GM23338 (cell line): ENCODE results near the gene CTSF. TPM values are rescaled to one million over a fixed set of nuclear protein-coding genes. Genes with fewer than 3 reads are reported as not detected.

Experiments used
- ATAC-seq: fragments of 200-7000 bp; cut with Tn5 transposase; 3 replicates; pipeline ENCODE4 v1.9.1; 2020
- DNase-seq: peaks from one replicate; pipeline ENCODE4 v3.0.0-alpha.2; 2015; ENCODE audit warnings: low spot score
- H2AFZ ChIP-seq: fragments of 200-600 bp; sonication (generic); 2 replicates; pipeline ENCODE4 v1.8.0; 2016; ENCODE audit warnings: antibody characterized with exemption, mild to moderate bottlenecking, moderate library complexity
- H3F3A ChIP-seq: fragments of 200-600 bp; sonication (generic); replicated peaks from 2 replicates; pipeline ENCODE4 v1.8.0; 2017; ENCODE audit warnings: antibody characterized with exemption, mixed run types, low read depth
- H3K27ac ChIP-seq: fragments of 200-600 bp; sonication (generic); 2 replicates; pipeline ENCODE4 v1.6.1; 2016; ENCODE audit warnings: low read depth
- H3K27me3 ChIP-seq: fragments of 200-600 bp; sonication (generic); 2 replicates; pipeline ENCODE4 v1.8.0; 2016; ENCODE audit warnings: mild to moderate bottlenecking, mixed run types, moderate library complexity; ENCODE audit not compliant: insufficient read depth
- H3K36me3 ChIP-seq: fragments of 200-600 bp; sonication (generic); 2 replicates; pipeline ENCODE4 v1.8.0; 2016; ENCODE audit warnings: mild to moderate bottlenecking; ENCODE audit not compliant: insufficient read depth
- H3K4me1 ChIP-seq: fragments of 200-600 bp; sonication (generic); 2 replicates; pipeline ENCODE4 v1.8.0; 2016; ENCODE audit warnings: mild to moderate bottlenecking, moderate library complexity; ENCODE audit not compliant: insufficient read depth
- H3K4me2 ChIP-seq: fragments of 200-600 bp; sonication (generic); 2 replicates; pipeline ENCODE4 v1.7.1; 2017; ENCODE audit warnings: mixed run types
- H3K4me3 ChIP-seq: fragments of 200-600 bp; sonication (generic); 2 replicates; pipeline ENCODE4 v1.6.1; 2016; ENCODE audit warnings: mixed run types
- H3K79me2 ChIP-seq: fragments of 200-600 bp; sonication (generic); replicated peaks from 2 replicates; pipeline ENCODE4 v1.8.0; 2017; ENCODE audit warnings: mild to moderate bottlenecking; ENCODE audit not compliant: insufficient read depth
- H3K9me2 ChIP-seq: fragments of 200-600 bp; sonication (generic); 2 replicates; pipeline ENCODE4 v1.8.0; 2017; ENCODE audit not compliant: insufficient read depth
- H4K20me1 ChIP-seq: fragments of 200-600 bp; sonication (generic); replicated peaks from 2 replicates; pipeline ENCODE4 v1.8.0; 2017; ENCODE audit warnings: mild to moderate bottlenecking; ENCODE audit not compliant: insufficient read depth
- H3K27ac Mint-ChIP-seq: 2 replicates; pipeline ENCODE4 v1.8.0; 2020; ENCODE audit warnings: inconsistent platforms, mild to moderate bottlenecking, moderate library complexity, mixed read lengths
- H3K27me3 Mint-ChIP-seq: 3 replicates; pipeline ENCODE4 v1.8.0; 2022; ENCODE audit warnings: low read depth, mild to moderate bottlenecking, moderate library complexity, mixed read lengths, inconsistent platforms; ENCODE audit not compliant: insufficient read depth, poor library complexity
- H3K36me3 Mint-ChIP-seq: 3 replicates; pipeline ENCODE4 v1.8.0; 2021; ENCODE audit warnings: low read depth, mild to moderate bottlenecking, inconsistent platforms, moderate library complexity, mixed read lengths
- H3K4me1 Mint-ChIP-seq: 3 replicates; pipeline ENCODE4 v1.8.0; 2020; ENCODE audit warnings: mild to moderate bottlenecking, inconsistent platforms, mixed read lengths
- H3K4me3 Mint-ChIP-seq: 3 replicates; pipeline ENCODE4 v1.8.0; 2021; ENCODE audit warnings: moderate library complexity, mild to moderate bottlenecking, inconsistent platforms, mixed read lengths
- H3K9me3 Mint-ChIP-seq: 3 replicates; pipeline ENCODE4 v1.8.0; 2020; ENCODE audit warnings: moderate library complexity, mild to moderate bottlenecking, inconsistent platforms, mixed read lengths
- CREB1 ChIP-seq: fragments of 250-450 bp; sonication (Bioruptor Pico); IDR thresholded peaks from 2 replicates; pipeline ENCODE4 v1.5.0; 2020; ENCODE audit warnings: low read depth, mild to moderate bottlenecking, moderate library complexity
- EZH2 ChIP-seq: fragments of 200-600 bp; sonication (generic); IDR thresholded peaks from one replicate; pipeline ENCODE4 v1.8.0; 2017; ENCODE audit warnings: antibody characterized with exemption, mild to moderate bottlenecking, low read depth; ENCODE audit not compliant: unreplicated experiment
- EZH2phosphoT487 ChIP-seq: fragments of 200-600 bp; sonication (generic); IDR thresholded peaks from one replicate; pipeline ENCODE4 v1.8.1; 2018; ENCODE audit warnings: antibody characterized with exemption; ENCODE audit not compliant: unreplicated experiment
- JUNB ChIP-seq: IDR thresholded peaks from one replicate; pipeline ENCODE4 v1.6.1; 2016; ENCODE audit warnings: antibody characterized with exemption; ENCODE audit not compliant: unreplicated experiment
- NANOG ChIP-seq: IDR thresholded peaks from 2 replicates; pipeline ENCODE4 v1.6.1; 2016; ENCODE audit warnings: antibody characterized with exemption, borderline replicate concordance
- STAT1 ChIP-seq: IDR thresholded peaks from one replicate; pipeline ENCODE4 v1.6.1; 2016; ENCODE audit warnings: antibody characterized with exemption; ENCODE audit not compliant: unreplicated experiment
- ZNF114 ChIP-seq: fragments of 250-450 bp; sonication (Bioruptor Pico); IDR thresholded peaks from 2 replicates; pipeline ENCODE4 v1.5.0; 2020; ENCODE audit warnings: mild to moderate bottlenecking, moderate library complexity
- ZNF331 ChIP-seq: fragments of 250-450 bp; sonication (Bioruptor Pico); IDR thresholded peaks from 2 replicates; pipeline ENCODE4 v1.5.0; 2020; ENCODE audit warnings: low read depth, mild to moderate bottlenecking, moderate library complexity
- polyA plus RNA-seq: library from polyadenylated mRNA; unstranded; fragments of >200 nt; fragmentation: Nextera tagmentation; extraction: Ambion mirVana; gene quantifications from 2 replicates; pipeline ENCODE4 v1.2.1, GENCODE V29; 2016
- total RNA-seq: library from RNA; depleted of rRNA; stranded (reverse); fragments of >200 nt; shearing (Covaris generic); gene quantifications from 2 replicates; pipeline ENCODE4 v1.2.3, GENCODE V29; 2014
- TF ChIP-seq, protein P1 (sequence below): IDR thresholded peaks from 2 replicates; pipeline ENCODE4 v1.6.1; 2016; ENCODE audit warnings: antibody characterized with exemption
- TF ChIP-seq, protein P2 (sequence below): fragments of 250-450 bp; sonication (Bioruptor Pico); IDR thresholded peaks from 2 replicates; pipeline ENCODE4 v1.5.0; 2020; ENCODE audit warnings: mild to moderate bottlenecking, moderate library complexity
- TF ChIP-seq, protein P3 (sequence below): IDR thresholded peaks from one replicate; pipeline ENCODE4 v1.6.1; 2018; ENCODE audit warnings: antibody characterized with exemption; ENCODE audit not compliant: unreplicated experiment

Gene CTSF
- total and polyA plus RNA-seq, 2 experiments from 2014 or later = 20.4 to 51.1 TPM

- ATAC-seq = no peak
These were observed 31.8 kb upstream of the CTSF start for GRCh38 chr11:66600219-66600618.

More at GRCh38 chr11:66600219-66600618, 31.8 kb upstream of the CTSF start:
- no peaks in the 10 kb centered on the region for H3K4me1 Mint-ChIP-seq
- H3K36me3 ChIP-seq = no peaks in the 10 kb centered on the region
- TF ChIP-seq, protein P1, sequence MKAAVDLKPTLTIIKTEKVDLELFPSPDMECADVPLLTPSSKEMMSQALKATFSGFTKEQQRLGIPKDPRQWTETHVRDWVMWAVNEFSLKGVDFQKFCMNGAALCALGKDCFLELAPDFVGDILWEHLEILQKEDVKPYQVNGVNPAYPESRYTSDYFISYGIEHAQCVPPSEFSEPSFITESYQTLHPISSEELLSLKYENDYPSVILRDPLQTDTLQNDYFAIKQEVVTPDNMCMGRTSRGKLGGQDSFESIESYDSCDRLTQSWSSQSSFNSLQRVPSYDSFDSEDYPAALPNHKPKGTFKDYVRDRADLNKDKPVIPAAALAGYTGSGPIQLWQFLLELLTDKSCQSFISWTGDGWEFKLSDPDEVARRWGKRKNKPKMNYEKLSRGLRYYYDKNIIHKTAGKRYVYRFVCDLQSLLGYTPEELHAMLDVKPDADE = no peak
- TF ChIP-seq ZNF331 (CRISPR knock-in tag) = no peak
- no peak for TF ChIP-seq ZNF114 (CRISPR knock-in tag)
- no peak for TF ChIP-seq STAT1
- TF ChIP-seq EZH2phosphoT487 = no peak
- no peak for TF ChIP-seq EZH2
- TF ChIP-seq, protein P2, sequence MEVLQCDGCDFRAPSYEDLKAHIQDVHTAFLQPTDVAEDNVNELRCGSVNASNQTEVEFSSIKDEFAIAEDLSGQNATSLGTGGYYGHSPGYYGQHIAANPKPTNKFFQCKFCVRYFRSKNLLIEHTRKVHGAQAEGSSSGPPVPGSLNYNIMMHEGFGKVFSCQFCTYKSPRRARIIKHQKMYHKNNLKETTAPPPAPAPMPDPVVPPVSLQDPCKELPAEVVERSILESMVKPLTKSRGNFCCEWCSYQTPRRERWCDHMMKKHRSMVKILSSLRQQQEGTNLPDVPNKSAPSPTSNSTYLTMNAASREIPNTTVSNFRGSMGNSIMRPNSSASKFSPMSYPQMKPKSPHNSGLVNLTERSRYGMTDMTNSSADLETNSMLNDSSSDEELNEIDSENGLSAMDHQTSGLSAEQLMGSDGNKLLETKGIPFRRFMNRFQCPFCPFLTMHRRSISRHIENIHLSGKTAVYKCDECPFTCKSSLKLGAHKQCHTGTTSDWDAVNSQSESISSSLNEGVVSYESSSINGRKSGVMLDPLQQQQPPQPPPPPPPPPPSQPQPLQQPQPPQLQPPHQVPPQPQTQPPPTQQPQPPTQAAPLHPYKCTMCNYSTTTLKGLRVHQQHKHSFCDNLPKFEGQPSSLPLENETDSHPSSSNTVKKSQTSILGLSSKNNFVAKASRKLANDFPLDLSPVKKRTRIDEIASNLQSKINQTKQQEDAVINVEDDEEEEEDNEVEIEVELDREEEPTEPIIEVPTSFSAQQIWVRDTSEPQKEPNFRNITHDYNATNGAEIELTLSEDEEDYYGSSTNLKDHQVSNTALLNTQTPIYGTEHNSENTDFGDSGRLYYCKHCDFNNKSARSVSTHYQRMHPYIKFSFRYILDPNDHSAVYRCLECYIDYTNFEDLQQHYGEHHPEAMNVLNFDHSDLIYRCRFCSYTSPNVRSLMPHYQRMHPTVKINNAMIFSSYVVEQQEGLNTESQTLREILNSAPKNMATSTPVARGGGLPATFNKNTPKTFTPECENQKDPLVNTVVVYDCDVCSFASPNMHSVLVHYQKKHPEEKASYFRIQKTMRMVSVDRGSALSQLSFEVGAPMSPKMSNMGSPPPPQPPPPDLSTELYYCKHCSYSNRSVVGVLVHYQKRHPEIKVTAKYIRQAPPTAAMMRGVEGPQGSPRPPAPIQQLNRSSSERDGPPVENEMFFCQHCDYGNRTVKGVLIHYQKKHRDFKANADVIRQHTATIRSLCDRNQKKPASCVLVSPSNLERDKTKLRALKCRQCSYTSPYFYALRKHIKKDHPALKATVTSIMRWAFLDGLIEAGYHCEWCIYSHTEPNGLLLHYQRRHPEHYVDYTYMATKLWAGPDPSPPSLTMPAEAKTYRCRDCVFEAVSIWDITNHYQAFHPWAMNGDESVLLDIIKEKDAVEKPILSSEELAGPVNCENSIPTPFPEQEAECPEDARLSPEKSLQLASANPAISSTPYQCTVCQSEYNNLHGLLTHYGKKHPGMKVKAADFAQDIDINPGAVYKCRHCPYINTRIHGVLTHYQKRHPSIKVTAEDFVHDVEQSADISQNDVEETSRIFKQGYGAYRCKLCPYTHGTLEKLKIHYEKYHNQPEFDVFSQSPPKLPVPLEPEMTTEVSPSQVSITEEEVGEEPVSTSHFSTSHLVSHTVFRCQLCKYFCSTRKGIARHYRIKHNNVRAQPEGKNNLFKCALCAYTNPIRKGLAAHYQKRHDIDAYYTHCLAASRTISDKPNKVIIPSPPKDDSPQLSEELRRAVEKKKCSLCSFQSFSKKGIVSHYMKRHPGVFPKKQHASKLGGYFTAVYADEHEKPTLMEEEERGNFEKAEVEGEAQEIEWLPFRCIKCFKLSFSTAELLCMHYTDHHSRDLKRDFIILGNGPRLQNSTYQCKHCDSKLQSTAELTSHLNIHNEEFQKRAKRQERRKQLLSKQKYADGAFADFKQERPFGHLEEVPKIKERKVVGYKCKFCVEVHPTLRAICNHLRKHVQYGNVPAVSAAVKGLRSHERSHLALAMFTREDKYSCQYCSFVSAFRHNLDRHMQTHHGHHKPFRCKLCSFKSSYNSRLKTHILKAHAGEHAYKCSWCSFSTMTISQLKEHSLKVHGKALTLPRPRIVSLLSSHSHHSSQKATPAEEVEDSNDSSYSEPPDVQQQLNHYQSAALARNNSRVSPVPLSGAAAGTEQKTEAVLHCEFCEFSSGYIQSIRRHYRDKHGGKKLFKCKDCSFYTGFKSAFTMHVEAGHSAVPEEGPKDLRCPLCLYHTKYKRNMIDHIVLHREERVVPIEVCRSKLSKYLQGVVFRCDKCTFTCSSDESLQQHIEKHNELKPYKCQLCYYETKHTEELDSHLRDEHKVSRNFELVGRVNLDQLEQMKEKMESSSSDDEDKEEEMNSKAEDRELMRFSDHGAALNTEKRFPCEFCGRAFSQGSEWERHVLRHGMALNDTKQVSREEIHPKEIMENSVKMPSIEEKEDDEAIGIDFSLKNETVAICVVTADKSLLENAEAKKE (CRISPR knock-in tag) = no peak
- no peak for TF ChIP-seq NANOG
- TF ChIP-seq, protein P3, sequence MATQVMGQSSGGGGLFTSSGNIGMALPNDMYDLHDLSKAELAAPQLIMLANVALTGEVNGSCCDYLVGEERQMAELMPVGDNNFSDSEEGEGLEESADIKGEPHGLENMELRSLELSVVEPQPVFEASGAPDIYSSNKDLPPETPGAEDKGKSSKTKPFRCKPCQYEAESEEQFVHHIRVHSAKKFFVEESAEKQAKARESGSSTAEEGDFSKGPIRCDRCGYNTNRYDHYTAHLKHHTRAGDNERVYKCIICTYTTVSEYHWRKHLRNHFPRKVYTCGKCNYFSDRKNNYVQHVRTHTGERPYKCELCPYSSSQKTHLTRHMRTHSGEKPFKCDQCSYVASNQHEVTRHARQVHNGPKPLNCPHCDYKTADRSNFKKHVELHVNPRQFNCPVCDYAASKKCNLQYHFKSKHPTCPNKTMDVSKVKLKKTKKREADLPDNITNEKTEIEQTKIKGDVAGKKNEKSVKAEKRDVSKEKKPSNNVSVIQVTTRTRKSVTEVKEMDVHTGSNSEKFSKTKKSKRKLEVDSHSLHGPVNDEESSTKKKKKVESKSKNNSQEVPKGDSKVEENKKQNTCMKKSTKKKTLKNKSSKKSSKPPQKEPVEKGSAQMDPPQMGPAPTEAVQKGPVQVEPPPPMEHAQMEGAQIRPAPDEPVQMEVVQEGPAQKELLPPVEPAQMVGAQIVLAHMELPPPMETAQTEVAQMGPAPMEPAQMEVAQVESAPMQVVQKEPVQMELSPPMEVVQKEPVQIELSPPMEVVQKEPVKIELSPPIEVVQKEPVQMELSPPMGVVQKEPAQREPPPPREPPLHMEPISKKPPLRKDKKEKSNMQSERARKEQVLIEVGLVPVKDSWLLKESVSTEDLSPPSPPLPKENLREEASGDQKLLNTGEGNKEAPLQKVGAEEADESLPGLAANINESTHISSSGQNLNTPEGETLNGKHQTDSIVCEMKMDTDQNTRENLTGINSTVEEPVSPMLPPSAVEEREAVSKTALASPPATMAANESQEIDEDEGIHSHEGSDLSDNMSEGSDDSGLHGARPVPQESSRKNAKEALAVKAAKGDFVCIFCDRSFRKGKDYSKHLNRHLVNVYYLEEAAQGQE = no peak
- no peak for TF ChIP-seq CREB1 (CRISPR knock-in tag)
- no peak for TF ChIP-seq JUNB
- no peaks in the 10 kb centered on the region for H4K20me1 ChIP-seq
- H3F3A ChIP-seq = no peaks in the 10 kb centered on the region
- H3K27ac Mint-ChIP-seq = no peak overlapping the region
- H2AFZ ChIP-seq = no peak overlapping the region
- H3K4me1 ChIP-seq = no peaks in the 10 kb centered on the region
- H3K9me3 Mint-ChIP-seq = no peaks in the 10 kb centered on the region
- DNase-seq = no peak
- no peaks in the 10 kb centered on the region for H3K79me2 ChIP-seq
- peaks cover 11% of the 10 kb centered on the region; the same call in 2 of the 3 replicates for H3K36me3 Mint-ChIP-seq
- no peak overlapping the region for H3K27ac ChIP-seq
- H3K4me3 ChIP-seq = no peak overlapping the region
- H3K27me3 ChIP-seq = no peaks in the 10 kb centered on the region
- no peak overlapping the region for H3K4me3 Mint-ChIP-seq
- no peak overlapping the region for H3K4me2 ChIP-seq
- H3K27me3 Mint-ChIP-seq = peaks cover 5% of the 10 kb centered on the region
- no peaks in the 10 kb centered on the region for H3K9me2 ChIP-seq
